Measurements from ENCODE around the gene CHRNA4. TPM values are rescaled to one million over a fixed set of nuclear protein-coding genes. Genes with fewer than 3 reads are reported as not detected.

The CHRNA4 gene
- polyA plus RNA-seq, 1 of the 3 experiments (the other 2 are of a cell fraction) = not detected

GRCh38 chr20:63336232-63336752 lies 24.9 kb downstream of the CHRNA4 start:
- no peaks in the 10 kb centered on the region for H3F3A ChIP-seq (replicated peaks; ENCODE audit: insufficient read depth)
- H3K27ac ChIP-seq (ENCODE audit: low read depth in 2 of 2, low read length in 1 of 2) = no peak overlapping the region
- H3K79me2 ChIP-seq (ENCODE audit: insufficient read depth) = no peaks in the 10 kb centered on the region
- TF ChIP-seq RCOR1 (IDR thresholded peaks at IDR 0.05; ENCODE audit: low read length) = no peak
- TF ChIP-seq TCF12 (IDR thresholded peaks at IDR 0.05) = no peak
- no peak for TF ChIP-seq IRF3 (IDR thresholded peaks at IDR 0.05; ENCODE audit: low read depth, low read length)
- no peak for TF ChIP-seq MAX (IDR thresholded peaks at IDR 0.05; ENCODE audit: low read depth)
- no peak for TF ChIP-seq ZBTB33 (IDR thresholded peaks at IDR 0.05; ENCODE audit: borderline replicate concordance, low read depth)
- no peak for TF ChIP-seq YY1 (IDR thresholded peaks at IDR 0.05; ENCODE audit: low read depth)
- no peak for TF ChIP-seq CTCF (IDR thresholded peaks at IDR 0.05)
- no peak for TF ChIP-seq POLR2AphosphoS5 (IDR thresholded peaks at IDR 0.05; ENCODE audit: low read depth, low read length)
- no peak for TF ChIP-seq GATA2 (CRISPR knock-in tag; IDR thresholded peaks at IDR 0.05)
- no peak for TF ChIP-seq EZH2phosphoT487 (IDR thresholded peaks at IDR 0.05; ENCODE audit: borderline replicate concordance, low read depth)
- no peak for TF ChIP-seq MEF2A (IDR thresholded peaks at IDR 0.05; ENCODE audit: borderline replicate concordance, low read depth)
- no peak for TF ChIP-seq JUND (IDR thresholded peaks at IDR 0.05)
- no peak for TF ChIP-seq SMC3 (IDR thresholded peaks at IDR 0.05; ENCODE audit: low read depth, low read length)
- no peak for TF ChIP-seq NFIC (IDR thresholded peaks at IDR 0.05; ENCODE audit: borderline replicate concordance)
- no peak for TF ChIP-seq CHD2 (IDR thresholded peaks at IDR 0.05; ENCODE audit: low read length, partially characterized antibody)
- no peak for TF ChIP-seq REST (IDR thresholded peaks at IDR 0.05; ENCODE audit: low read depth, low read length)
- TF ChIP-seq TAF1 (IDR thresholded peaks at IDR 0.05; ENCODE audit: borderline replicate concordance, low read depth, low read length) = no peak
- no peak for TF ChIP-seq SIN3A (IDR thresholded peaks at IDR 0.05; ENCODE audit: borderline replicate concordance, low read depth, low read length)
- no peak for TF ChIP-seq EP300 (IDR thresholded peaks at IDR 0.05; ENCODE audit: borderline replicate concordance in 1 of 2, low read depth in 1 of 2, low read length in 1 of 2)
- DNase-seq = no peak
- no peaks in the 10 kb centered on the region for H3K4me1 ChIP-seq (ENCODE audit: control insufficient read depth in 1 of 2, insufficient read depth in 2 of 2, low read depth in 1 of 2, low read length in 1 of 2)
- 83% methylated on average over 28 of the region's 29 CpGs for WGBS (ENCODE audit: low lambda C conversion rate)
- no peak overlapping the region for H3K4me2 ChIP-seq
- H4K20me1 ChIP-seq (ENCODE audit: insufficient read depth) = no peaks in the 10 kb centered on the region
- no peak overlapping the region for H2AFZ ChIP-seq (ENCODE audit: low read depth)
- CTCF ChIA-PET = interaction anchor here (4.9 kb wide), 1 partner anchor 27 kb away, joined by 29 read pairs; no protein-coding TSS in a partner anchor
- no peaks in the 10 kb centered on the region for H3K27me3 ChIP-seq (ENCODE audit: insufficient read depth)
- no peaks in the 10 kb centered on the region for H3K36me3 ChIP-seq (replicated peaks in 1 of 2; ENCODE audit: control insufficient read depth in 1 of 2, insufficient read depth in 2 of 2, low read length in 1 of 2)
- H3K9me2 ChIP-seq = no peaks in the 10 kb centered on the region
- no peaks in the 10 kb centered on the region for H3K9me3 ChIP-seq
- no peak overlapping the region for H3K9ac ChIP-seq
- POLR2A ChIA-PET = no interaction called here
- H3K4me3 ChIP-seq (ENCODE audit: low read depth in 2 of 2, low read length in 1 of 2) = no peak overlapping the region

Measured in SK-N-SH (cell line).